Suprapubic skin (tissue), 4 donors: ENCODE measurements around the gene SYNJ2.

Source experiments
- CTCF ChIP-seq, 2 donors: fragments of 200-600 bp in 1 of 2; fragments of 450-650 bp in 1 of 2; sonication (generic) in 1 of 2; IDR thresholded peaks; one replicate each; pipeline ENCODE4 v1.5.1; 2016 to 2019; ENCODE audit warnings: antibody characterized with exemption in 2 of 2, mild to moderate bottlenecking in 1 of 2, moderate library complexity in 1 of 2
- EP300 ChIP-seq: sonication (generic); formaldehyde crosslinking; IDR thresholded peaks from one replicate; pipeline ENCODE4 v1.6.1; 2017; ENCODE audit warnings: antibody characterized with exemption
- POLR2A ChIP-seq, 2 donors: fragments of 450-650 bp; IDR thresholded peaks; one replicate each; pipeline ENCODE4 v1.6.1; 2017; ENCODE audit warnings: antibody characterized with exemption in 2 of 2, mild to moderate bottlenecking in 2 of 2, moderate library complexity in 2 of 2
- POLR2AphosphoS5 ChIP-seq, 3 donors: sonication (generic); formaldehyde crosslinking; IDR thresholded peaks; one replicate each; pipeline ENCODE4 v1.6.1; 2017; ENCODE audit warnings: antibody characterized with exemption in 3 of 3

- no peak for TF ChIP-seq CTCF (IDR thresholded peaks at IDR 0.05)
- no peak for TF ChIP-seq EP300
- no peak for TF ChIP-seq POLR2A (IDR thresholded peaks at IDR 0.05)
- no peak for TF ChIP-seq POLR2AphosphoS5 (IDR thresholded peaks at IDR 0.05)
These were observed 3.5 kb upstream of the SYNJ2 start for GRCh38 chr6:157978021-157978783.
